Choroid plexus epithelial cell (primary cell): Measurements from ENCODE around the gene CHTF18.

Experiments
- DNase-seq: peaks from one replicate; pipeline ENCODE4 v3.0.0-alpha.2; 2010; ENCODE audit warnings: low read depth
- H3K4me3 ChIP-seq: 2 replicates; pipeline ENCODE4 v1.5.1; 2011; ENCODE audit warnings: low read depth, mild to moderate bottlenecking, control low read depth, low read length, moderate library complexity
- TF ChIP-seq, protein P1 (sequence below): conservative IDR thresholded peaks from 2 replicates; pipeline ENCODE4 v1.5.1; 2011; ENCODE audit warnings: low read depth, mild to moderate bottlenecking, control low read depth, inconsistent platforms, low read length, moderate library complexity

Gene CHTF18

DNA sequence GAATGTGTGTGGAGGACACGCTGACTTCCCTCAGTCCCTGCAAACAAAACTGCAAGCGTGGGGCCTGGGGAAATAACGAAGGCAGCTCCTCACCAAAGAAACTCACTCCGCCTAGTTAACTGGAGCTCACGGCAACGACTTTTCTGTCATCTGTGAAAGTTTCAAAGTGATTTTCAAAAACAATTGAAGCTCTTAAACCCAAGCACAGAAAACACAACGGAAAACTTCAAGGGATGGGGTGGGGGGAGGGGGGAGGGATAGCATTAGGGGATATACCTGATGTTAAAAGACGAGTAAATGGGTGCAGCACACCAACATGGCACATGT is 15.3 kb downstream of the CHTF18 start:
- no peak for DNase-seq
- no peak overlapping the region for H3K4me3 ChIP-seq
- TF ChIP-seq, protein P1, sequence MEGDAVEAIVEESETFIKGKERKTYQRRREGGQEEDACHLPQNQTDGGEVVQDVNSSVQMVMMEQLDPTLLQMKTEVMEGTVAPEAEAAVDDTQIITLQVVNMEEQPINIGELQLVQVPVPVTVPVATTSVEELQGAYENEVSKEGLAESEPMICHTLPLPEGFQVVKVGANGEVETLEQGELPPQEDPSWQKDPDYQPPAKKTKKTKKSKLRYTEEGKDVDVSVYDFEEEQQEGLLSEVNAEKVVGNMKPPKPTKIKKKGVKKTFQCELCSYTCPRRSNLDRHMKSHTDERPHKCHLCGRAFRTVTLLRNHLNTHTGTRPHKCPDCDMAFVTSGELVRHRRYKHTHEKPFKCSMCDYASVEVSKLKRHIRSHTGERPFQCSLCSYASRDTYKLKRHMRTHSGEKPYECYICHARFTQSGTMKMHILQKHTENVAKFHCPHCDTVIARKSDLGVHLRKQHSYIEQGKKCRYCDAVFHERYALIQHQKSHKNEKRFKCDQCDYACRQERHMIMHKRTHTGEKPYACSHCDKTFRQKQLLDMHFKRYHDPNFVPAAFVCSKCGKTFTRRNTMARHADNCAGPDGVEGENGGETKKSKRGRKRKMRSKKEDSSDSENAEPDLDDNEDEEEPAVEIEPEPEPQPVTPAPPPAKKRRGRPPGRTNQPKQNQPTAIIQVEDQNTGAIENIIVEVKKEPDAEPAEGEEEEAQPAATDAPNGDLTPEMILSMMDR: no peak

DNA sequence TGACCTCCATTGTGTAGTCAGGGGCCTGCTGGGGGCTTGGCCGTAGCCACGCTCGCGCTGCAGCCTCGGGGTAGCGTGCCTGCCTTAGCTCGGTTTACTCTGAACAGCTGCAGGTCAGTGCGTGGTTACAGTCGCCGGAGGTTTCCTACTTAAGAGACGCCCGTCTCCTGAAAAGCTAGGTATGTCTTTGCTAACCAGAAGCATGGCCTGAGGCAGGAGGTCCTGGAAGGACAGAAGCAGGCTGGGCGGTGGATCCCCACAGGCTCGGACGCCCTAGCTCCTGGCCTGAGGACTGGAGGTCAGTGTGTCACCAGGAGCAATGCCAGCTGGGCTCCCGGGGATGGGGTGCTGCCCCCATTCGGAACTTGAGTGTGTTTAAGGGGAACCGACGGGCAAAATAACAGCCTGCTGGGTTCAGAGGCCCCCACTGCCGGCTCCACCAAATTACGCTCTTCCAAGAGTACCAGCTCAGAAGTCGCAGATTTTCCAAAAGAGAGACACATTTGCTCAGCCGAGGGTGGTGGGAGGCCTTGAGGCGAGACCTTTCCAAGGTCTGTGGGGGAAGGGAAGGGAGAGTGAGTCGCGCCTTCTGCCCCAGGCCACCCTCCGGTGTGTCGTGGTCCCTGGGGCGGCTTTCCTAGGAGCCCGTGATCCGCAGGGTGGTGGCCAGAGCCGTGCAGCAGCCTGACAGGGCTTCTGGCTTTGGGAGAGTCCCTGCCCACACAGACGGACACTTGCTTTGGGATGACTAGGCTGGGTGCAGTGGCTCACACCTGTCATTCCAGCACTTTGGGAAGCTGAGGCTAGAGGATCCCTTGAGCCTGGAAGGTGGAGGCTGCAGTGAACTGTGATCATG is 16.0 kb downstream of the CHTF18 start:
- no peak for DNase-seq
- no peak overlapping the region for H3K4me3 ChIP-seq
- TF ChIP-seq, protein P1: no peak

DNA sequence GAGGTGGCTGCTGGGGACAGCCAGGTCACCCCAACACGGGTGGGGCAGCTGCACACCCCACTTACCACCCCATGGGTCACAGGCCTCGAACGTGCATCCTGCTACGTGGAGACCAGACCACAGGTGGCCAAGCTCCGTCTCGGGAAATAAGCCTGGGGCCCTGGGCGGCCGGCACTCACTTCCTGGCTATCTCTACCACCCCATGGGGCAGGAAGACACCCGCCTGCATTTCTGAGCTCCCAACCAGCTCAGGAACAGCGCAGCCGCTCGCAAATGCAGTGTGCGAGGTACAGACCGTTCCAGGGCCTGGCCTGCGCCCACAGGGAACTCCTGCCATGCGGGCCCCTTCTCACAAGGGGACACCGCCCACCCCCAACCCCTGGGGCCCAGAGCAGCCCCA is 17.1 kb downstream of the CHTF18 start:
- no peak for DNase-seq
- TF ChIP-seq, protein P1: no peak
- H3K4me3 ChIP-seq: no peak overlapping the region

DNA sequence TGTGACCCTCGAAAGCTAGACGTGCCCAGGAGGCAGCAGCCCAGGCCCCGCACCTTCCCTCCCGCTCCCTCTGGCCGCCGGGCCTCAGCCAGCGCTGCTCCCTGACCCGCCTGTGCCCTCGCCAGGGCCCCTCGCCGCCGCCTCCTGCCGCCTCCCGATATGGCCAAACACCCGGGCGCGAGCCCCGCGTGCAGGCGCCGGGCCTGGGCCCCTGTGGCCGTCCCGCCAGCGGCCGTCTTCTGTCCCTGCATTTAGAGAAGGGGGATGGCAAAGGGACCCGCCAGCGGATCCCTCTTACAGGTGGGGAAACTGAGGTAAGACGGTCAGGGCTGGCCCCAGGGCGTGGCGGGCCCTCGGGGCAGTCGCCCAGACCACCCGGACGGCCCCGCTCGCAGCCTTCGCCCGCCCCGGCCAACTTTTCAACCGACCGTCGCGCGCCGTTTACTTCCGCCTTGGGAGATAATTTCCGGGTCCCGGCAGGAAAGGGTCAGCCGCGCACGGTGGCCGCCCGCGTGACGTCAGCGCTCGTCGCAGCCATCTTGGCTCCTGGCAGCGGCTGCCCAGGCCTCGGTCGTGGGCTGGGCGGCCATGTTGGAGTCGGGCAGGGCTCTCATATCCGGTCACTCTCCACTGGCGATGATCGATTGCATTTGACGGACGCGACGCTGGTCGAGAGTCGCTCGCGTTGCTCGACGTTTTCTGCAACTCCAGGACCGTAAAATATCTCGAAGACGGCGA is 19.1 kb downstream of the CHTF18 start:
- TF ChIP-seq, protein P1: no peak
- peak overlapping the region; percentile 76 for H3K4me3 ChIP-seq

DNA sequence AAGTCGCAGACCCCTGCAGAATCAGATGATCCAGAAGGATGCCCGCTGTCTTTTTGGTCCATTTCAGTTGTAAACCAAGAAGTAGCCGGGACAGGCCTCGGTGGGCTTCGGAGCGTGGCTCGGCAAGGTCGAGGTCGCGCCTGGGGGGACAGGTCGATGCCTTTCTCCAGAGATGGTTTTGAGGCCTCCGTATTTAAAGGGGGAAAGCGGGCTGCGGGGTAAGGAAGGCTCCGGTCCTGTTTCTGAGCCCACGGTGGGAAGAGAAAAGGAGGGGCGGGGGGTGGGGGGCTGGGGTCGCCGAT is 19.6 kb downstream of the CHTF18 start:
- TF ChIP-seq, protein P1: no peak
- H3K4me3 ChIP-seq: peak overlapping the region; percentile 76
- no peak for DNase-seq

More for the DNA sequence above, 19.1 kb downstream of the CHTF18 start:
- DNase-seq: peak; percentile 91

DNA sequence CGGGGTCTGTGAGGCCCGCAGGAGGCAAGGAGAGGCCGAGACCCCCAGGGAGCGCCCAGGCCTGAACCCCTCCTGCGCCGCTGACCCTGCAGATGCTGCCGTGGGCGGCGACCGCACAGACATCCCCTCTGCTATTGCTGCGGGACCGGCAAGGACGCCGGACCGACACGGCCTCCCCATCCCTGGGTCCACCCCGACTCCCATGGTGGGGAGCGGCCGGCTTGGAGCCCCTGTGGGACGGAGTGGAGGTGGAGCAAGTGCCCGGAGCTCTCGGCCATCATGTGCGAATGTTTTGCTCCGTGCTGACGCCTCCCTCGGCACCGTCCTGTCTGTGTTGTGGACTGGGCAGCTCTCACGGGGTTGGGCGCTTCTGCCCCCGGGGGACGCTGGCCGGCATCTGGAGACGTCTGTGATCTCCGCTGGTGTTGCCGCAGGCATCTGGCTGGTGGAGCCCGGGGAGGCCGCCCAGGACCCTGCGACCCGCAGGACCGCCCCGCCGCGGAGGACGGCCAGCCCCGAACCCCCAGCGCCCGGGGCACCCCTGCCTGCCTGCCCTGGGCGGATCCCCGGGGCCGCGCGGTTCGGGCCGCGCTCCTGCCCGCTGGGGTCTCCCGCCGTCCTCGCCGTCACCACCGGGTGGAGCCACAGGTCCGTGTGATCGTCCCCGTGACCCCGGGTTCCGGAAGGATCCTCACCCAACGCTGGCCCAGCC is 24.9 kb downstream of the CHTF18 start:
- H3K4me3 ChIP-seq: no peak overlapping the region
- DNase-seq: peak; percentile 19
- TF ChIP-seq, protein P1: peak; percentile 65
